ENCODE results near the gene HRCT1. TPM values are rescaled to one million over a fixed set of nuclear protein-coding genes. Genes with fewer than 3 reads are reported as not detected.

The HRCT1 gene
- under 1 TPM in 2 of 3 donors, not detected in 1; 0.47 to 0.60 TPM for polyA plus RNA-seq (ENCODE audit: insufficient read length in 3 of 3)
- long read RNA-seq, donor 1 = 0 reads
- long read RNA-seq, donor 2, partial matches to known transcripts = 0 of 2 reads
- long read RNA-seq, donor 2, other reads (novel, unspliced or antisense) = 0 of 2 reads
- long read RNA-seq, donor 3, partial matches to known transcripts = 0 of 1 reads
- long read RNA-seq, donor 3, other reads (novel, unspliced or antisense) = 0 of 1 reads
- long read RNA-seq, donor 4 = 0 reads
- long read RNA-seq, donor 5 = 0 reads
- long read RNA-seq, donor 6 = 0 reads
- long read RNA-seq, donor 7, partial matches to known transcripts = 0 of 2 reads
- long read RNA-seq, donor 7, other reads (novel, unspliced or antisense) = 0 of 2 reads
- long read RNA-seq, donor 8, partial matches to known transcripts = 0 of 1 reads
- long read RNA-seq, donor 8, other reads (novel, unspliced or antisense) = 0 of 1 reads
- long read RNA-seq, donor 9, partial matches to known transcripts = 0 of 1 reads
- long read RNA-seq, donor 9, other reads (novel, unspliced or antisense) = 0 of 1 reads
- long read RNA-seq, donor 10 = 0 reads
- long read RNA-seq, donor 11, partial matches to known transcripts = 0 of 2 reads
- long read RNA-seq, donor 11, other reads (novel, unspliced or antisense) = 0 of 2 reads
- long read RNA-seq, donor 12 = 0 reads
- long read RNA-seq, donor 13 = 0 reads
- long read RNA-seq, donor 14 = 0 reads
- long read RNA-seq, donor 15 = 0 reads
- long read RNA-seq, donor 16, partial matches to known transcripts = 0 of 2 reads
- long read RNA-seq, donor 16, other reads (novel, unspliced or antisense) = 0 of 2 reads

GRCh38 chr9:35905912-35906679 is at the start of gene HRCT1:
HRCT1 (plus strand) TSS chr9:35906202; CDS start chr9:35906288, 86 bp downstream.
- DNase-seq (ENCODE audit: extremely low read depth in 1 of 11, low read depth in 9 of 11, low spot score in 4 of 11) = peak in 2 of 11 donors; percentile 46 to 76

GRCh38 chr9:35856206-35856605 is 49.8 kb upstream of the HRCT1 start:
- DNase-seq (ENCODE audit: extremely low read depth in 1 of 11, low read depth in 9 of 11, low spot score in 4 of 11) = no peak

- no peak for DNase-seq (ENCODE audit: extremely low read depth in 1 of 11, low read depth in 9 of 11, low spot score in 4 of 11)
Observed at GRCh38 chr9:35856882-35857281, 49.1 kb upstream of the HRCT1 start.

- no peak for DNase-seq (ENCODE audit: extremely low read depth in 1 of 11, low read depth in 9 of 11, low spot score in 4 of 11)
Observed at GRCh38 chr9:35858458-35858857, 47.5 kb upstream of the HRCT1 start.

- DNase-seq (ENCODE audit: extremely low read depth in 1 of 11, low read depth in 9 of 11, low spot score in 4 of 11) = no peak
Observed at GRCh38 chr9:35859310-35859989, 46.6 kb upstream of the HRCT1 start.

GRCh38 chr9:35859990-35860339 is 46.0 kb upstream of the HRCT1 start:
- no peak for DNase-seq (ENCODE audit: extremely low read depth in 1 of 11, low read depth in 9 of 11, low spot score in 4 of 11)

- no peak for DNase-seq (ENCODE audit: extremely low read depth in 1 of 11, low read depth in 9 of 11, low spot score in 4 of 11)
Observed at GRCh38 chr9:35861161-35861897, 44.7 kb upstream of the HRCT1 start.

- no peak for DNase-seq (ENCODE audit: extremely low read depth in 1 of 11, low read depth in 9 of 11, low spot score in 4 of 11)
Observed at GRCh38 chr9:35862328-35862727, 43.7 kb upstream of the HRCT1 start.

GRCh38 chr9:35863583-35863982 is 42.4 kb upstream of the HRCT1 start:
- no peak for DNase-seq (ENCODE audit: extremely low read depth in 1 of 11, low read depth in 9 of 11, low spot score in 4 of 11)

GRCh38 chr9:35864695-35865255 is 41.2 kb upstream of the HRCT1 start:
- DNase-seq (ENCODE audit: extremely low read depth in 1 of 11, low read depth in 9 of 11, low spot score in 4 of 11) = no peak

- DNase-seq (ENCODE audit: extremely low read depth in 1 of 11, low read depth in 9 of 11, low spot score in 4 of 11) = no peak
Observed at GRCh38 chr9:35867538-35867937, 38.5 kb upstream of the HRCT1 start.

GRCh38 chr9:35868933-35869332 is 37.1 kb upstream of the HRCT1 start:
- DNase-seq (ENCODE audit: extremely low read depth in 1 of 11, low read depth in 9 of 11, low spot score in 4 of 11) = no peak

- no peak for DNase-seq (ENCODE audit: extremely low read depth in 1 of 11, low read depth in 9 of 11, low spot score in 4 of 11)
Observed at GRCh38 chr9:35869621-35870216, 36.3 kb upstream of the HRCT1 start.

GRCh38 chr9:35870351-35870923 is 35.6 kb upstream of the HRCT1 start, which contains the start of gene OR13J1:
OR13J1 (minus strand) TSS chr9:35870401; CDS start chr9:35870401, 0 bp downstream.
- DNase-seq (ENCODE audit: extremely low read depth in 1 of 11, low read depth in 9 of 11, low spot score in 4 of 11) = no peak

- DNase-seq (ENCODE audit: extremely low read depth in 1 of 11, low read depth in 9 of 11, low spot score in 4 of 11) = no peak
Observed at GRCh38 chr9:35871545-35871944, 34.5 kb upstream of the HRCT1 start.

GRCh38 chr9:35872505-35872904 is 33.5 kb upstream of the HRCT1 start:
- no peak for DNase-seq (ENCODE audit: extremely low read depth in 1 of 11, low read depth in 9 of 11, low spot score in 4 of 11)

- DNase-seq (ENCODE audit: extremely low read depth in 1 of 11, low read depth in 9 of 11, low spot score in 4 of 11) = peak in 10 of 11 donors; percentile 43 to 69 (median 62)
Observed at GRCh38 chr9:35882263-35882848, 23.6 kb upstream of the HRCT1 start.
